ENCODE measurements around the gene ANKRD6. TPM values are rescaled to one million over a fixed set of nuclear protein-coding genes. Genes with fewer than 3 reads are reported as not detected.

The ANKRD6 gene
- total RNA-seq, 2 experiments from 2014 or later, result 2.4 to 7.0 TPM

- intact Hi-C loops (cut with micrococcal nuclease; ENCODE audit: unreplicated experiment), result no loop called here
- TF ChIP-seq, protein P1, sequence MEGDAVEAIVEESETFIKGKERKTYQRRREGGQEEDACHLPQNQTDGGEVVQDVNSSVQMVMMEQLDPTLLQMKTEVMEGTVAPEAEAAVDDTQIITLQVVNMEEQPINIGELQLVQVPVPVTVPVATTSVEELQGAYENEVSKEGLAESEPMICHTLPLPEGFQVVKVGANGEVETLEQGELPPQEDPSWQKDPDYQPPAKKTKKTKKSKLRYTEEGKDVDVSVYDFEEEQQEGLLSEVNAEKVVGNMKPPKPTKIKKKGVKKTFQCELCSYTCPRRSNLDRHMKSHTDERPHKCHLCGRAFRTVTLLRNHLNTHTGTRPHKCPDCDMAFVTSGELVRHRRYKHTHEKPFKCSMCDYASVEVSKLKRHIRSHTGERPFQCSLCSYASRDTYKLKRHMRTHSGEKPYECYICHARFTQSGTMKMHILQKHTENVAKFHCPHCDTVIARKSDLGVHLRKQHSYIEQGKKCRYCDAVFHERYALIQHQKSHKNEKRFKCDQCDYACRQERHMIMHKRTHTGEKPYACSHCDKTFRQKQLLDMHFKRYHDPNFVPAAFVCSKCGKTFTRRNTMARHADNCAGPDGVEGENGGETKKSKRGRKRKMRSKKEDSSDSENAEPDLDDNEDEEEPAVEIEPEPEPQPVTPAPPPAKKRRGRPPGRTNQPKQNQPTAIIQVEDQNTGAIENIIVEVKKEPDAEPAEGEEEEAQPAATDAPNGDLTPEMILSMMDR (conservative IDR thresholded peaks at IDR 0.05; ENCODE audit: low read length), result no peak
- no peak for TF ChIP-seq EZH2phosphoT487 (IDR thresholded peaks at IDR 0.05; ENCODE audit: borderline replicate concordance, low read depth, low read length)
- Histone ChIP-seq H3K4me3 (ENCODE audit: low read depth, low read length, poor library complexity, severe bottlenecking) (no peak overlapping the region), H3K9me2 (ENCODE audit: insufficient read depth, low read length) (no peaks in the 10 kb centered on the region), H3K4me1 (ENCODE audit: insufficient read depth, low read length, poor library complexity, severe bottlenecking) (no peaks in the 10 kb centered on the region), H3K27ac (ENCODE audit: low read depth, low read length, poor library complexity, severe bottlenecking) (no peak overlapping the region), H4K20me1 (ENCODE audit: insufficient read depth, low read length) (no peaks in the 10 kb centered on the region), H3K4me2 (ENCODE audit: low read length) (no peak overlapping the region), H3K9me3 (ENCODE audit: low read length) (no peaks in the 10 kb centered on the region), H3K36me3 (ENCODE audit: insufficient read depth, low read length) (no peaks in the 10 kb centered on the region), H3K79me2 (ENCODE audit: insufficient read depth, low read depth, low read length) (no peaks in the 10 kb centered on the region), H2AFZ (ENCODE audit: low read length) (no peak overlapping the region)
- DNase-seq (ENCODE audit: low spot score), result no peak
- ChIA-PET POLR2A (interaction anchor here (0.7 to 0.9 kb wide), 2 partner anchors 12 to 15 kb away, joined by 3 read pairs; no protein-coding TSS in a partner anchor), CTCF (ENCODE audit: unreplicated experiment) (no interaction called here)
- BruUV-seq (replicated peaks), result no TSS peak
These were observed 131.9 kb downstream of the ANKRD6 start for GRCh38 chr6:89564752-89565427.

GRCh38 chr6:89566008-89566800 is 133.3 kb downstream of the ANKRD6 start:
- no peaks in the 10 kb centered on the region for H3K9me3 ChIP-seq (ENCODE audit: low read length)
- no peak overlapping the region for H3K27ac ChIP-seq (ENCODE audit: low read depth, low read length, poor library complexity, severe bottlenecking)
- no TSS peak for BruUV-seq (replicated peaks)
- no peaks in the 10 kb centered on the region for H4K20me1 ChIP-seq (ENCODE audit: insufficient read depth, low read length)
- TF ChIP-seq, protein P1 (conservative IDR thresholded peaks at IDR 0.05; ENCODE audit: low read length), result no peak
- TF ChIP-seq EZH2phosphoT487 (IDR thresholded peaks at IDR 0.05; ENCODE audit: borderline replicate concordance, low read depth, low read length), result no peak
- no peak for DNase-seq (ENCODE audit: low spot score)
- H2AFZ ChIP-seq (ENCODE audit: low read length), result no peak overlapping the region
- H3K9me2 ChIP-seq (ENCODE audit: insufficient read depth, low read length), result no peaks in the 10 kb centered on the region
- CTCF ChIA-PET (ENCODE audit: unreplicated experiment), result no interaction called here
- H3K36me3 ChIP-seq (ENCODE audit: insufficient read depth, low read length), result no peaks in the 10 kb centered on the region
- no peaks in the 10 kb centered on the region for H3K4me1 ChIP-seq (ENCODE audit: insufficient read depth, low read length, poor library complexity, severe bottlenecking)
- intact Hi-C loops (cut with micrococcal nuclease; ENCODE audit: unreplicated experiment), result no loop called here
- no peak overlapping the region for H3K4me3 ChIP-seq (ENCODE audit: low read depth, low read length, poor library complexity, severe bottlenecking)
- POLR2A ChIA-PET, result interaction anchor here (1.2 kb wide), 1 partner anchor 44 kb away, joined by 3 read pairs; no protein-coding TSS in a partner anchor
- H3K79me2 ChIP-seq (ENCODE audit: insufficient read depth, low read depth, low read length), result no peaks in the 10 kb centered on the region
- no peak overlapping the region for H3K4me2 ChIP-seq (ENCODE audit: low read length)
